Measurements from ENCODE around the gene ITPR2.

DNA sequence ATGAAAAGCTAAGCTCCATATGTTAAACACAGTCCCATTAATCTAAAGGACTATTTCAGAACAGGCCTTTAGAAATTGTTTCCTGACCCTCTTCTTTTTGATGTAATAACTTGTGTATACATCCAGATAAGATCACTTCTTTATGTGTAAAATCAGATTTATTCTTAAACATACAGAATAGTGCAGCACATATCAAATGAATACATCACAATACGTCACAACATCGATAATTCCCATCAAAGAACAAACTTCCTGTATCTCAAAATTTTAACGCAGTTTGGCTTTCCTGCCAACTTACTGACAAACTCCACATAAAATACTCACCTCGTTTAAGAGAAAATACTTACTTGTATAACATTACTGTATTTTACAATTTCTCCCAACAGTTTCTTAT, 108.7 kb downstream of the ITPR2 start:
- TF ChIP-seq, protein P1, sequence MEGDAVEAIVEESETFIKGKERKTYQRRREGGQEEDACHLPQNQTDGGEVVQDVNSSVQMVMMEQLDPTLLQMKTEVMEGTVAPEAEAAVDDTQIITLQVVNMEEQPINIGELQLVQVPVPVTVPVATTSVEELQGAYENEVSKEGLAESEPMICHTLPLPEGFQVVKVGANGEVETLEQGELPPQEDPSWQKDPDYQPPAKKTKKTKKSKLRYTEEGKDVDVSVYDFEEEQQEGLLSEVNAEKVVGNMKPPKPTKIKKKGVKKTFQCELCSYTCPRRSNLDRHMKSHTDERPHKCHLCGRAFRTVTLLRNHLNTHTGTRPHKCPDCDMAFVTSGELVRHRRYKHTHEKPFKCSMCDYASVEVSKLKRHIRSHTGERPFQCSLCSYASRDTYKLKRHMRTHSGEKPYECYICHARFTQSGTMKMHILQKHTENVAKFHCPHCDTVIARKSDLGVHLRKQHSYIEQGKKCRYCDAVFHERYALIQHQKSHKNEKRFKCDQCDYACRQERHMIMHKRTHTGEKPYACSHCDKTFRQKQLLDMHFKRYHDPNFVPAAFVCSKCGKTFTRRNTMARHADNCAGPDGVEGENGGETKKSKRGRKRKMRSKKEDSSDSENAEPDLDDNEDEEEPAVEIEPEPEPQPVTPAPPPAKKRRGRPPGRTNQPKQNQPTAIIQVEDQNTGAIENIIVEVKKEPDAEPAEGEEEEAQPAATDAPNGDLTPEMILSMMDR (IDR thresholded peaks at IDR 0.05; ENCODE audit: low read length) = no peak
- no peak for TF ChIP-seq EZH2 (IDR thresholded peaks at IDR 0.05; ENCODE audit: borderline replicate concordance, low read length)

Measured in OCI-LY1 (cell line).